ENCODE data around the gene ARHGAP33. TPM values are rescaled to one million over a fixed set of nuclear protein-coding genes. Genes with fewer than 3 reads are reported as not detected.

The ARHGAP33 gene
- polyA plus RNA-seq, 2 of the 4 experiments (the other 2 are of a cell fraction) = 0.84 to 6.1 TPM

DNA sequence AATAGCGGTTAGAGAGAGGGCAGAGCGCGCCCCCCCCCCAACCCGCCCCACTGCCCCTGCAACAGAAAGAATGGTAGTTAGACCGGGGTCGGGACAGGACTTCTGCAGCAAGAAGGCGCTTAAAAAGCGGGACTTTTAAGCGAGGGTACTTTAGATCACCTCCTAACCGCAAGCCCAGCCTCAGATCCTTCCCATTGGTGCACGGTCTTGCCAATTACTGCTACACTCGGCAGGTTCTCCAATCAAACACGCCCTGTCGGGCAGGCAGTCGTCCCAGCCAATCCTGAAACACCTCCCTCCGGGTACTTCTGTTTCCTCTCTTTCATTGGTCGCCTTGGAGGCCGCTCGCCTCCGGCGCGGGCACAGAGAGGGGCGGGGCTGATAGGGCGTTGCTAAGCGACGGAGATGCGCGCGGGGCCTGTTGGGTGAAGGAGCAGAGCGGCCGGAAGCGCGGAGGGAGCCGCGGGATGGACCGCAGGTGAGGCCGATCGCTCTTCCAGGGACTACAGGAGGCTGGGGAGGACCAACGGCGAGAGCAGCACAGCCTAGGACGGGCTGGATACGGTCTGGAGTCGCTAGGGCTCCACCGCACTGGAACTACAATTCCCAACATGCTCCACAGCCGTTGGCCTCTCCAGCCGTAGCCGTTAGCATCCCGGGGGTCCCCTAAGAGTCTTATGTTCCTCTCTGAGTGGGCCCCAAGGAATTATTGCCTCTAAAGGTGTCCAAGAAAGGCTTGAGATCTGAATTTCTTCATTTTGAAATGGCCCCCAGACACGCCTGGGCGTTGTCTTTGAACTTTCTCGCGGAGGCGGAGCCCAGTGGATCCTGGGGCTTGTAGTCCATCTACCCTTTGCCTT lies 17.4 kb upstream of the ARHGAP33 start, which contains the start of gene PROSER3 (continued):
- TF ChIP-seq, protein P1, sequence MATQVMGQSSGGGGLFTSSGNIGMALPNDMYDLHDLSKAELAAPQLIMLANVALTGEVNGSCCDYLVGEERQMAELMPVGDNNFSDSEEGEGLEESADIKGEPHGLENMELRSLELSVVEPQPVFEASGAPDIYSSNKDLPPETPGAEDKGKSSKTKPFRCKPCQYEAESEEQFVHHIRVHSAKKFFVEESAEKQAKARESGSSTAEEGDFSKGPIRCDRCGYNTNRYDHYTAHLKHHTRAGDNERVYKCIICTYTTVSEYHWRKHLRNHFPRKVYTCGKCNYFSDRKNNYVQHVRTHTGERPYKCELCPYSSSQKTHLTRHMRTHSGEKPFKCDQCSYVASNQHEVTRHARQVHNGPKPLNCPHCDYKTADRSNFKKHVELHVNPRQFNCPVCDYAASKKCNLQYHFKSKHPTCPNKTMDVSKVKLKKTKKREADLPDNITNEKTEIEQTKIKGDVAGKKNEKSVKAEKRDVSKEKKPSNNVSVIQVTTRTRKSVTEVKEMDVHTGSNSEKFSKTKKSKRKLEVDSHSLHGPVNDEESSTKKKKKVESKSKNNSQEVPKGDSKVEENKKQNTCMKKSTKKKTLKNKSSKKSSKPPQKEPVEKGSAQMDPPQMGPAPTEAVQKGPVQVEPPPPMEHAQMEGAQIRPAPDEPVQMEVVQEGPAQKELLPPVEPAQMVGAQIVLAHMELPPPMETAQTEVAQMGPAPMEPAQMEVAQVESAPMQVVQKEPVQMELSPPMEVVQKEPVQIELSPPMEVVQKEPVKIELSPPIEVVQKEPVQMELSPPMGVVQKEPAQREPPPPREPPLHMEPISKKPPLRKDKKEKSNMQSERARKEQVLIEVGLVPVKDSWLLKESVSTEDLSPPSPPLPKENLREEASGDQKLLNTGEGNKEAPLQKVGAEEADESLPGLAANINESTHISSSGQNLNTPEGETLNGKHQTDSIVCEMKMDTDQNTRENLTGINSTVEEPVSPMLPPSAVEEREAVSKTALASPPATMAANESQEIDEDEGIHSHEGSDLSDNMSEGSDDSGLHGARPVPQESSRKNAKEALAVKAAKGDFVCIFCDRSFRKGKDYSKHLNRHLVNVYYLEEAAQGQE (IDR thresholded peaks at IDR 0.05) = no peak; the same call in 1 of the 2 replicates
- no peak for TF ChIP-seq HOXB13 (CRISPR knock-in tag; IDR thresholded peaks at IDR 0.05; ENCODE audit: low read depth)
- 0 out of 2 replicates have a peak, but pooled peaks have one; percentile 12 for TF ChIP-seq RCOR1 (IDR thresholded peaks at IDR 0.05; ENCODE audit: low read depth, low read length)

DNA sequence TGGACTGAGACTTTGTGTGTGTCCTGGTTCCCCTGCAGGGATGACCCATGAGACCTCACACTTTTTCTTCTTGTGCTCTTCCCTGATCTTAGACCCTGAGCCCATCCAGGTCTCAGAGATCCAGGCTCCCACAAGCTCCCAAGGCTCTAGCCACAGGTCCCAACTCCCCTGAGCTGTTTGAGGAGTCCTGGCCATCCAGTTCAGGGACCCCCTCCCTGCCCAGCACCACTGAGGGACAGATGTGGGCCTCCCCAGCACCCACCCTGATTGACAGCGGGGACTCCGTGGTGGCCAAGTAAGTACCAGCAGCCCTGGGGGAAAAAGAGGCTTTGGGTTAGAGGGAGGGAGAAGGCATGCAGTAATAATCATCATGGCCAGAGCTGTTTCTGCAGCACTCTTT lies 15.7 kb upstream of the ARHGAP33 start:
- peaks cover 25% of the 10 kb centered on the region for H3K4me1 ChIP-seq
- POLR2A ChIA-PET = no interaction called here
- WGBS (ENCODE audit: missing lambda C conversion rate) = 97% methylated on average over 2 of the region's 2 CpGs
- TF ChIP-seq, protein P2, sequence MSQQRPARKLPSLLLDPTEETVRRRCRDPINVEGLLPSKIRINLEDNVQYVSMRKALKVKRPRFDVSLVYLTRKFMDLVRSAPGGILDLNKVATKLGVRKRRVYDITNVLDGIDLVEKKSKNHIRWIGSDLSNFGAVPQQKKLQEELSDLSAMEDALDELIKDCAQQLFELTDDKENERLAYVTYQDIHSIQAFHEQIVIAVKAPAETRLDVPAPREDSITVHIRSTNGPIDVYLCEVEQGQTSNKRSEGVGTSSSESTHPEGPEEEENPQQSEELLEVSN (IDR thresholded peaks at IDR 0.05; ENCODE audit: borderline replicate concordance, low read depth) = no peak
- TF ChIP-seq, protein P3, sequence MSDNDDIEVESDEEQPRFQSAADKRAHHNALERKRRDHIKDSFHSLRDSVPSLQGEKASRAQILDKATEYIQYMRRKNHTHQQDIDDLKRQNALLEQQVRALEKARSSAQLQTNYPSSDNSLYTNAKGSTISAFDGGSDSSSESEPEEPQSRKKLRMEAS (IDR thresholded peaks at IDR 0.05) = no peak
- no peak for TF ChIP-seq RCOR1 (IDR thresholded peaks at IDR 0.05; ENCODE audit: low read depth, low read length)
- no peak for TF ChIP-seq ESRRA (IDR thresholded peaks at IDR 0.05; ENCODE audit: borderline replicate concordance, low read length)
- TF ChIP-seq, protein P4, sequence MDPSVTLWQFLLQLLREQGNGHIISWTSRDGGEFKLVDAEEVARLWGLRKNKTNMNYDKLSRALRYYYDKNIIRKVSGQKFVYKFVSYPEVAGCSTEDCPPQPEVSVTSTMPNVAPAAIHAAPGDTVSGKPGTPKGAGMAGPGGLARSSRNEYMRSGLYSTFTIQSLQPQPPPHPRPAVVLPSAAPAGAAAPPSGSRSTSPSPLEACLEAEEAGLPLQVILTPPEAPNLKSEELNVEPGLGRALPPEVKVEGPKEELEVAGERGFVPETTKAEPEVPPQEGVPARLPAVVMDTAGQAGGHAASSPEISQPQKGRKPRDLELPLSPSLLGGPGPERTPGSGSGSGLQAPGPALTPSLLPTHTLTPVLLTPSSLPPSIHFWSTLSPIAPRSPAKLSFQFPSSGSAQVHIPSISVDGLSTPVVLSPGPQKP (IDR thresholded peaks at IDR 0.05; ENCODE audit: low read depth, low read length) = no peak
- no peak for TF ChIP-seq TFCP2L1 (CRISPR knock-in tag; IDR thresholded peaks at IDR 0.05)
- TF ChIP-seq MYC (IDR thresholded peaks at IDR 0.05; ENCODE audit: borderline replicate concordance, low read length) = no peak
- no peak for TF ChIP-seq ZSCAN20 (CRISPR knock-in tag; IDR thresholded peaks at IDR 0.05)
- TF ChIP-seq CBX8 (IDR thresholded peaks at IDR 0.05) = no peak
- no peak for TF ChIP-seq HDAC2 (IDR thresholded peaks at IDR 0.05)
- TF ChIP-seq, protein P5, sequence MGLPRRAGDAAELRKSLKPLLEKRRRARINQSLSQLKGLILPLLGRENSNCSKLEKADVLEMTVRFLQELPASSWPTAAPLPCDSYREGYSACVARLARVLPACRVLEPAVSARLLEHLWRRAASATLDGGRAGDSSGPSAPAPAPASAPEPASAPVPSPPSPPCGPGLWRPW (IDR thresholded peaks at IDR 0.05) = no peak
- TF ChIP-seq JUNB (IDR thresholded peaks at IDR 0.05) = no peak
- TF ChIP-seq BHLHE40 (IDR thresholded peaks at IDR 0.05; ENCODE audit: low read depth, low read length) = no peak
- CTCF ChIA-PET = interaction anchor here (1.0 to 2.4 kb wide), 5 partner anchors 14 to 173 kb away, joined by 3 to 8 read pairs (median 3); no protein-coding TSS in a partner anchor
- H3K4me2 ChIP-seq = peak overlapping the region; percentile 86; the same call in 1 of the 3 replicates
- no peak overlapping the region for H3K4me3 ChIP-seq
- ATAC-seq (no peak), FAIRE-seq (no peak), DNase-seq (ENCODE audit: low read depth in 1 of 2, low spot score in 1 of 2) (no peak)
- no peaks in the 10 kb centered on the region for H3K9me3 ChIP-seq
- no peak overlapping the region for H3K27ac ChIP-seq

DNA sequence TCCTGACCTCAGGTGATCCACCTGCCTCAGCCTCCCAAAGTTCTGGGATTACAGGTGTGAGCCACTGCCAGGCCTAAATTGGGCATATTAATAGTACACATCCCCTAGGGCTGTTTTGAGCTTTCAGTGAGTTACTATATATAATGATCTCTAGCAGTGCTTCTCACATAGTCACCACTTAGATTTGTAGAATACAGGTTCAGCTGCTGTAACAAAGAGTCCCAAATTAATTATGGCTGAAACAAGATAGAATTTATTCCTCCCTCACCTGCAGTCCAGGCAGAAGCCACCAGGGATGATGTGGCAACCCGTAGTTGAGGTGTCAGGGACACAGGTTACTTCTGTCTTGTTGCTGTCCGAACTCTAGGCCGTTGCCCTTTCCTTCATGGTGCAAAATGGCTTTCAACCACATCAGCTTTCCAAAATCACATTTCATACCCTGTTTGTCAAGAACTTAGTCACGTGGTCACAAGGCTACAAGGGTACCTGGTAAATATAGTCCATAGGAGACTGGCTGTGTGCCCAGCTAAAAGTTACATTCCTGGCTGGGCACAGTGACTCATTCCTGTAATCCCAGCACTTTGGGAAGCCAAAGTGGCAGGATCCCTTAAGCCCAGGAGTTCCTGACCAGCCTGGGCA lies 14.5 kb upstream of the ARHGAP33 start:
- FAIRE-seq = no peak
- ChIA-PET CTCF (interaction anchor here (1.0 to 2.4 kb wide), 6 partner anchors 13 to 168 kb away, joined by 3 to 8 read pairs (median 4); no protein-coding TSS in a partner anchor), POLR2A (interaction anchor here (0.5 to 0.9 kb wide), 2 partner anchors 13 kb away, joined by 3 read pairs; partner anchors contain the start of gene LIN37)
- H3K4me2 ChIP-seq = no peak overlapping the region
- H3K4me3 ChIP-seq = no peak overlapping the region
- ATAC-seq = no peak
- no peaks in the 10 kb centered on the region for H3K9me3 ChIP-seq
- WGBS (ENCODE audit: missing lambda C conversion rate) = 83% methylated on average over 4 of the region's 4 CpGs
- no peak overlapping the region for H3K27ac ChIP-seq
- peak in 1 of 2 experiments; percentile 47 for DNase-seq (ENCODE audit: low read depth in 1 of 2, low spot score in 1 of 2)
- TF ChIP-seq BHLHE40 (IDR thresholded peaks at IDR 0.05; ENCODE audit: low read depth, low read length) (no peak), HOXA7 (CRISPR knock-in tag; IDR thresholded peaks at IDR 0.05) (no peak), CBX8 (IDR thresholded peaks at IDR 0.05) (no peak), HOXB5 (CRISPR knock-in tag; IDR thresholded peaks at IDR 0.05) (no peak), FOSL2 (IDR thresholded peaks at IDR 0.05) (0 out of 2 replicates have a peak, but pooled peaks have one; percentile 14), FOSL2 (CRISPR knock-in tag; IDR thresholded peaks at IDR 0.05) (peak; percentile 40; the same call in 1 of the 2 replicates)
- TF ChIP-seq, protein P6, sequence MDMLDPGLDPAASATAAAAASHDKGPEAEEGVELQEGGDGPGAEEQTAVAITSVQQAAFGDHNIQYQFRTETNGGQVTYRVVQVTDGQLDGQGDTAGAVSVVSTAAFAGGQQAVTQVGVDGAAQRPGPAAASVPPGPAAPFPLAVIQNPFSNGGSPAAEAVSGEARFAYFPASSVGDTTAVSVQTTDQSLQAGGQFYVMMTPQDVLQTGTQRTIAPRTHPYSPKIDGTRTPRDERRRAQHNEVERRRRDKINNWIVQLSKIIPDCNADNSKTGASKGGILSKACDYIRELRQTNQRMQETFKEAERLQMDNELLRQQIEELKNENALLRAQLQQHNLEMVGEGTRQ (IDR thresholded peaks at IDR 0.05) = peak; percentile 66
- H3K4me1 ChIP-seq = peaks cover 27% of the 10 kb centered on the region

Measured in A549 (cell line).